ENCODE measurements around the gene HOXA5. TPM values are rescaled to one million over a fixed set of nuclear protein-coding genes. Genes with fewer than 3 reads are reported as not detected.

Gene HOXA5
- total RNA-seq, 1 donor from 2014 or later, result not detected

- Mint-ChIP-seq H3K36me3 (ENCODE audit: unreplicated experiment) (peaks cover 3% of the 10 kb centered on the region), H3K4me1 (ENCODE audit: low read depth, unreplicated experiment) (peaks cover 3% of the 10 kb centered on the region), H3K9me3 (ENCODE audit: unreplicated experiment) (peaks cover 20% of the 10 kb centered on the region), H3K27ac (ENCODE audit: unreplicated experiment) (no peak overlapping the region), H3K27me3 (ENCODE audit: unreplicated experiment) (peaks cover 58% of the 10 kb centered on the region), H3K4me3 (ENCODE audit: unreplicated experiment) (no peak overlapping the region)
- peak; percentile 4 for DNase-seq
- no peak for TF ChIP-seq CTCF (IDR thresholded peaks at IDR 0.05; ENCODE audit: partially characterized antibody, unreplicated experiment)
Measured at GRCh38 chr7:27189997-27190748, 46.7 kb upstream of the HOXA5 start.

- DNase-seq, result peak; percentile 21
- H3K27ac Mint-ChIP-seq (ENCODE audit: unreplicated experiment), result no peak overlapping the region
- H3K4me3 Mint-ChIP-seq (ENCODE audit: unreplicated experiment), result no peak overlapping the region
Measured at GRCh38 chr7:27189295-27189996, 46.0 kb upstream of the HOXA5 start.

GRCh38 chr7:27188386-27189294, 45.2 kb upstream of the HOXA5 start:
- DNase-seq, result peak; percentile 33
- H3K4me3 Mint-ChIP-seq (ENCODE audit: unreplicated experiment), result peak overlapping the region; percentile 9
- peaks cover 59% of the 10 kb centered on the region for H3K27me3 Mint-ChIP-seq (ENCODE audit: unreplicated experiment)
- H3K36me3 Mint-ChIP-seq (ENCODE audit: unreplicated experiment), result peaks cover 3% of the 10 kb centered on the region
- peaks cover 19% of the 10 kb centered on the region for H3K9me3 Mint-ChIP-seq (ENCODE audit: unreplicated experiment)
- no peak for TF ChIP-seq CTCF (IDR thresholded peaks at IDR 0.05; ENCODE audit: partially characterized antibody, unreplicated experiment)
- H3K4me1 Mint-ChIP-seq (ENCODE audit: low read depth, unreplicated experiment), result peaks cover 3% of the 10 kb centered on the region
- no peak overlapping the region for H3K27ac Mint-ChIP-seq (ENCODE audit: unreplicated experiment)

More at GRCh38 chr7:27189295-27189996, 46.0 kb upstream of the HOXA5 start:
- Mint-ChIP-seq H3K9me3 (ENCODE audit: unreplicated experiment) (peaks cover 21% of the 10 kb centered on the region), H3K27me3 (ENCODE audit: unreplicated experiment) (peaks cover 58% of the 10 kb centered on the region), H3K4me1 (ENCODE audit: low read depth, unreplicated experiment) (peaks cover 3% of the 10 kb centered on the region), H3K36me3 (ENCODE audit: unreplicated experiment) (peaks cover 3% of the 10 kb centered on the region)
- no peak for TF ChIP-seq CTCF (IDR thresholded peaks at IDR 0.05; ENCODE audit: partially characterized antibody, unreplicated experiment)

- H3K27me3 Mint-ChIP-seq (ENCODE audit: unreplicated experiment), result peaks cover 62% of the 10 kb centered on the region
- DNase-seq, result peak; percentile 20
- peaks cover 20% of the 10 kb centered on the region for H3K9me3 Mint-ChIP-seq (ENCODE audit: unreplicated experiment)
- H3K27ac Mint-ChIP-seq (ENCODE audit: unreplicated experiment), result no peak overlapping the region
- peak overlapping the region; percentile 9 for H3K4me3 Mint-ChIP-seq (ENCODE audit: unreplicated experiment)
- peaks cover 3% of the 10 kb centered on the region for H3K4me1 Mint-ChIP-seq (ENCODE audit: low read depth, unreplicated experiment)
- H3K36me3 Mint-ChIP-seq (ENCODE audit: unreplicated experiment), result peaks cover 3% of the 10 kb centered on the region
- no peak for TF ChIP-seq CTCF (IDR thresholded peaks at IDR 0.05; ENCODE audit: partially characterized antibody, unreplicated experiment)
Measured at GRCh38 chr7:27187475-27188385, 44.2 kb upstream of the HOXA5 start.

All from glutamatergic neuron (in vitro differentiated cells).